ENCODE measurements around the gene FLAD1. TPM values are rescaled to one million over a fixed set of nuclear protein-coding genes. Genes with fewer than 3 reads are reported as not detected.

The FLAD1 gene
- total RNA-seq, 1 donor from 2014 or later: 35.9 TPM

GRCh38 chr1:155016231-155016831 is 33.2 kb downstream of the FLAD1 start:
- no peak for TF ChIP-seq CTCF (IDR thresholded peaks at IDR 0.05; ENCODE audit: unreplicated experiment)
- H3K4me3 Mint-ChIP-seq (ENCODE audit: unreplicated experiment): peak overlapping the region; percentile 11
- H3K27ac Mint-ChIP-seq (ENCODE audit: unreplicated experiment): no peak overlapping the region
- no peak for DNase-seq (ENCODE audit: low spot score)
- peaks cover 16% of the 10 kb centered on the region for H3K27me3 Mint-ChIP-seq (ENCODE audit: unreplicated experiment)
- H3K9me3 Mint-ChIP-seq (ENCODE audit: unreplicated experiment): no peaks in the 10 kb centered on the region
- peaks cover 17% of the 10 kb centered on the region for H3K4me1 Mint-ChIP-seq (ENCODE audit: unreplicated experiment)
- peaks cover 9% of the 10 kb centered on the region for H3K36me3 Mint-ChIP-seq (ENCODE audit: low read depth, unreplicated experiment)

GRCh38 chr1:155017041-155017945 is 34.1 kb downstream of the FLAD1 start:
- H3K36me3 Mint-ChIP-seq (ENCODE audit: low read depth, unreplicated experiment): peaks cover 9% of the 10 kb centered on the region
- peaks cover 19% of the 10 kb centered on the region for H3K4me1 Mint-ChIP-seq (ENCODE audit: unreplicated experiment)
- DNase-seq (ENCODE audit: low spot score): peak; percentile 88
- H3K27ac Mint-ChIP-seq (ENCODE audit: unreplicated experiment): peak overlapping the region; percentile 30
- no peak overlapping the region for H3K4me3 Mint-ChIP-seq (ENCODE audit: unreplicated experiment)
- peaks cover 17% of the 10 kb centered on the region for H3K27me3 Mint-ChIP-seq (ENCODE audit: unreplicated experiment)
- H3K9me3 Mint-ChIP-seq (ENCODE audit: unreplicated experiment): no peaks in the 10 kb centered on the region
- TF ChIP-seq CTCF (IDR thresholded peaks at IDR 0.05; ENCODE audit: unreplicated experiment): peak; percentile 92

GRCh38 chr1:155017946-155018316 is 34.8 kb downstream of the FLAD1 start:
- Mint-ChIP-seq H3K27me3 (ENCODE audit: unreplicated experiment) (peaks cover 17% of the 10 kb centered on the region), H3K36me3 (ENCODE audit: low read depth, unreplicated experiment) (peaks cover 9% of the 10 kb centered on the region), H3K27ac (ENCODE audit: unreplicated experiment) (no peak overlapping the region), H3K9me3 (ENCODE audit: unreplicated experiment) (no peaks in the 10 kb centered on the region), H3K4me1 (ENCODE audit: unreplicated experiment) (peaks cover 17% of the 10 kb centered on the region), H3K4me3 (ENCODE audit: unreplicated experiment) (no peak overlapping the region)
- no peak for TF ChIP-seq CTCF (IDR thresholded peaks at IDR 0.05; ENCODE audit: unreplicated experiment)
- DNase-seq (ENCODE audit: low spot score): no peak

- no peak for TF ChIP-seq CTCF (IDR thresholded peaks at IDR 0.05; ENCODE audit: unreplicated experiment)
- Mint-ChIP-seq H3K4me1 (ENCODE audit: unreplicated experiment) (peaks cover 21% of the 10 kb centered on the region), H3K27ac (ENCODE audit: unreplicated experiment) (no peak overlapping the region), H3K4me3 (ENCODE audit: unreplicated experiment) (no peak overlapping the region), H3K36me3 (ENCODE audit: low read depth, unreplicated experiment) (peaks cover 9% of the 10 kb centered on the region), H3K27me3 (ENCODE audit: unreplicated experiment) (peaks cover 15% of the 10 kb centered on the region), H3K9me3 (ENCODE audit: unreplicated experiment) (no peaks in the 10 kb centered on the region)
- no peak for DNase-seq (ENCODE audit: low spot score)
Observed at GRCh38 chr1:155018617-155019348, 35.6 kb downstream of the FLAD1 start.

Data from endothelial cell (in vitro differentiated cells).